Fibroblast of lung (primary cell): ENCODE measurements around the gene ZNF22. TPM values are rescaled to one million over a fixed set of nuclear protein-coding genes. Genes with fewer than 3 reads are reported as not detected.

Experiments used
- DNase-seq, 2 donors: peaks; one replicate each; pipeline versions ENCODE4 v3.0.0 to v3.0.0-alpha.2; 2010; ENCODE audit warnings: low read depth in 2 of 2
- H2AFZ ChIP-seq: 2 replicates; pipeline ENCODE4 v1.5.1; 2012; ENCODE audit warnings: low read length, control low read depth, inconsistent platforms
- H3K27ac ChIP-seq: 2 replicates; pipeline ENCODE4 v1.5.1; 2011; ENCODE audit warnings: low read length, control low read depth; ENCODE audit not compliant: insufficient read depth
- H3K27me3 ChIP-seq: 2 replicates; pipeline ENCODE4 v1.5.1; 2011; ENCODE audit warnings: mild to moderate bottlenecking, low read length; ENCODE audit not compliant: control insufficient read depth, insufficient read depth
- H3K36me3 ChIP-seq: 2 replicates; pipeline ENCODE4 v1.5.1; 2011; ENCODE audit warnings: low read length; ENCODE audit not compliant: control insufficient read depth, insufficient read depth
- H3K4me1 ChIP-seq: 2 replicates; pipeline ENCODE4 v1.5.1; 2011; ENCODE audit warnings: low read length; ENCODE audit not compliant: control insufficient read depth, insufficient read depth; ENCODE audit errors: extremely low read depth
- H3K4me2 ChIP-seq: 2 replicates; pipeline ENCODE4 v1.5.1; 2011; ENCODE audit warnings: low read length, control low read depth; ENCODE audit not compliant: insufficient read depth; ENCODE audit errors: extremely low read depth
- H3K4me3 ChIP-seq, 4 experiments: fragments of 200-600 bp in 1 of 4; sonication (generic) in 1 of 4; replicated peaks in 1 of 4; 2 replicates each; pipeline ENCODE4 v1.5.1; 2011 to 2016; ENCODE audit warnings: low read length in 4 of 4, low read depth in 3 of 4, mild to moderate bottlenecking in 3 of 4, control low read depth in 2 of 4, inconsistent platforms in 1 of 4, mixed read lengths in 1 of 4; ENCODE audit not compliant: insufficient read depth in 1 of 4; ENCODE audit errors: control extremely low read depth in 1 of 4
- H3K79me2 ChIP-seq: 2 replicates; pipeline ENCODE4 v1.5.1; 2012; ENCODE audit warnings: mild to moderate bottlenecking, low read length, inconsistent platforms; ENCODE audit not compliant: control insufficient read depth, insufficient read depth
- H3K9ac ChIP-seq: 2 replicates; pipeline ENCODE4 v1.5.1; 2011; ENCODE audit warnings: mild to moderate bottlenecking, low read length, control low read depth; ENCODE audit not compliant: insufficient read depth
- H3K9me3 ChIP-seq: 2 replicates; pipeline ENCODE4 v1.5.1; 2012; ENCODE audit warnings: low read depth, low read length; ENCODE audit not compliant: control insufficient read depth, insufficient read depth
- H4K20me1 ChIP-seq: 2 replicates; pipeline ENCODE4 v1.5.1; 2011; ENCODE audit warnings: low read length; ENCODE audit not compliant: control insufficient read depth, insufficient read depth; ENCODE audit errors: extremely low read depth
- EZH2 ChIP-seq: IDR thresholded peaks from 2 replicates; pipeline ENCODE4 v1.5.1; 2012; ENCODE audit warnings: low read length, control low read depth, mild to moderate bottlenecking; ENCODE audit errors: missing control alignments
- polyA plus RNA-seq, 2 donors: library from polyadenylated mRNA; depleted of rRNA in 1 of 2; stranded (reverse) in 1 of 2; unstranded in 1 of 2; fragments of >200 nt; gene quantifications; 2 replicates each; pipeline ENCODE4 v1.2.1, GENCODE V29; 2011 to 2012; ENCODE audit warnings: missing spikeins in 1 of 2
- total RNA-seq: library from RNA; depleted of rRNA; stranded (reverse); fragments of >200 nt; gene quantifications from 2 replicates; pipeline ENCODE4 v1.2.1, GENCODE V29; 2014
- TF ChIP-seq, protein P1 (sequence below), 2 donors: IDR thresholded peaks in 1 of 2; conservative IDR thresholded peaks in 1 of 2; 1 replicate in 1 of 2; 2 replicates in 1 of 2; pipeline ENCODE4 v1.5.1; 2011 to 2012; ENCODE audit warnings: low read length in 2 of 2, control low read depth in 1 of 2, inconsistent platforms in 1 of 2, low read depth in 1 of 2, mild to moderate bottlenecking in 1 of 2

Gene ZNF22
- total and polyA plus RNA-seq, 2 donors (not counting 1 experiment from before 2014, with no cell fraction given), result 16.0 to 23.0 TPM

DNA sequence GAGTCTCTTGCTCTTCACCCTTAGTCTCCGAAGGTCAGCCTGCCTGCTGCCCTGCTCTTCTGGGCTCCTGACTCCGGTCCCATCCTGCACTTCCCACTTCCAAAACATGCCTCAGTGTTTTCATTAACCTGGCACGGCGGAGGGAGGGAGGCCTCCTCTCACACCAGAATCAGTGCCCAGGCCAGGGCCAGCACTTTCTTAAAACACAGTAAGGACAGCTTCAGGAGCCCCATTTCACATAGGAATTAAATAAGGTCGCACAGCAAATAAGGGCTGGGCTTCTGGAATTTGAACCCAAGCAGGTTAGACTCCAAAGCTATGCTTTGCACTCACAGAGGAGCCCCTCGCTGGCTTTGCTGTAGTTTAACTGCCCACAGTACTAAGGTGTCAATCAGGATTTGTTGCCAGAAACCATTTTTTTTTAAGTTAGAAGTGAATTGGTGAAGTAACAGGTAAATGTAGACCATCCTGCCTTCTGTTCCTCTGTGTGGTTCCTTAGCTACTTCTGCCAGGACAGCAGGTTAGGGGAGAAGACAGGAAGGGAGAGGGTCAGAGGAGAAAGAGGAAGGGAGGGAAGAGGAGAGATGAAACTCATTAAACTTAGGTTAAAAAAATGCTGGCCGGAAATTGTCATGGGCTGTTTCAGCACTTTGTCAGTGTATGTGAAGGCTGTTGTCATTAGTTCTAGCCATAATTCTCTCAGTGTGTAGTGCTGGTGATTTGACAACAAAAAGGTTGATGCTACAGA, 40.1 kb upstream of the ZNF22 start:
- TF ChIP-seq EZH2, result no peak
- TF ChIP-seq, protein P1, sequence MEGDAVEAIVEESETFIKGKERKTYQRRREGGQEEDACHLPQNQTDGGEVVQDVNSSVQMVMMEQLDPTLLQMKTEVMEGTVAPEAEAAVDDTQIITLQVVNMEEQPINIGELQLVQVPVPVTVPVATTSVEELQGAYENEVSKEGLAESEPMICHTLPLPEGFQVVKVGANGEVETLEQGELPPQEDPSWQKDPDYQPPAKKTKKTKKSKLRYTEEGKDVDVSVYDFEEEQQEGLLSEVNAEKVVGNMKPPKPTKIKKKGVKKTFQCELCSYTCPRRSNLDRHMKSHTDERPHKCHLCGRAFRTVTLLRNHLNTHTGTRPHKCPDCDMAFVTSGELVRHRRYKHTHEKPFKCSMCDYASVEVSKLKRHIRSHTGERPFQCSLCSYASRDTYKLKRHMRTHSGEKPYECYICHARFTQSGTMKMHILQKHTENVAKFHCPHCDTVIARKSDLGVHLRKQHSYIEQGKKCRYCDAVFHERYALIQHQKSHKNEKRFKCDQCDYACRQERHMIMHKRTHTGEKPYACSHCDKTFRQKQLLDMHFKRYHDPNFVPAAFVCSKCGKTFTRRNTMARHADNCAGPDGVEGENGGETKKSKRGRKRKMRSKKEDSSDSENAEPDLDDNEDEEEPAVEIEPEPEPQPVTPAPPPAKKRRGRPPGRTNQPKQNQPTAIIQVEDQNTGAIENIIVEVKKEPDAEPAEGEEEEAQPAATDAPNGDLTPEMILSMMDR (conservative IDR thresholded peaks at IDR 0.05 in 1 of 2, IDR thresholded peaks at IDR 0.05 in 1 of 2; ENCODE audit: low read depth in 1 of 2, low read length in 2 of 2), result no peak
- Histone ChIP-seq H3K27me3 (no peaks in the 10 kb centered on the region), H4K20me1 (no peaks in the 10 kb centered on the region), H3K9me3 (no peaks in the 10 kb centered on the region), H3K4me3 (peak overlapping the region in 2 of 4 experiments; percentile 62 to 82), H3K27ac (no peak overlapping the region), H2AFZ (no peak overlapping the region), H3K4me1 (peaks cover 10% of the 10 kb centered on the region), H3K9ac (no peak overlapping the region), H3K79me2 (no peaks in the 10 kb centered on the region), H3K36me3 (no peaks in the 10 kb centered on the region), H3K4me2 (peak overlapping the region; percentile 90)
- no peak for DNase-seq

DNA sequence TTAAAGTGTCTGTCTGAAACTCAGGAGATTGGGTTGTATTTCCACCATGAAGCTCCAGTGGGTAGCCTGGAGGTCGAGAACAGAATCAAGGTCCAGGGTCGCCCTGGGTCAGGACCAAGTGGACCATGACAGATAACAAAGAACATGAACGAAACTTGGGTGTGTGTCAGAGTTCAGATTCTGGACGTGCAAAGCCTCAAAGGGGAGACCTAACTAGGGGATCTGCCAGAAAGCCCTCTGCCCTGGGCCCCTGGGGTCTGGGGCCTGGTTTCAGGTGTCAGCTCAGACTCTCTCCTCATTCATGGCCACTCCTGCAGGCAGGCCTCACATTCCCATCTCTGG, 39.5 kb upstream of the ZNF22 start:
- H3K27me3 ChIP-seq, result no peaks in the 10 kb centered on the region
- no peaks in the 10 kb centered on the region for H3K79me2 ChIP-seq
- peak overlapping the region in 1 of 4 experiments; percentile 82 for H3K4me3 ChIP-seq
- H3K36me3 ChIP-seq, result no peaks in the 10 kb centered on the region
- H3K9ac ChIP-seq, result no peak overlapping the region
- H3K4me2 ChIP-seq, result no peak overlapping the region
- no peaks in the 10 kb centered on the region for H4K20me1 ChIP-seq
- no peak overlapping the region for H2AFZ ChIP-seq
- DNase-seq, result no peak
- peaks cover 11% of the 10 kb centered on the region for H3K4me1 ChIP-seq
- no peak overlapping the region for H3K27ac ChIP-seq
- no peaks in the 10 kb centered on the region for H3K9me3 ChIP-seq
- no peak for TF ChIP-seq EZH2
- TF ChIP-seq, protein P1 (conservative IDR thresholded peaks at IDR 0.05 in 1 of 2, IDR thresholded peaks at IDR 0.05 in 1 of 2; ENCODE audit: low read depth in 1 of 2, low read length in 2 of 2), result no peak

DNA sequence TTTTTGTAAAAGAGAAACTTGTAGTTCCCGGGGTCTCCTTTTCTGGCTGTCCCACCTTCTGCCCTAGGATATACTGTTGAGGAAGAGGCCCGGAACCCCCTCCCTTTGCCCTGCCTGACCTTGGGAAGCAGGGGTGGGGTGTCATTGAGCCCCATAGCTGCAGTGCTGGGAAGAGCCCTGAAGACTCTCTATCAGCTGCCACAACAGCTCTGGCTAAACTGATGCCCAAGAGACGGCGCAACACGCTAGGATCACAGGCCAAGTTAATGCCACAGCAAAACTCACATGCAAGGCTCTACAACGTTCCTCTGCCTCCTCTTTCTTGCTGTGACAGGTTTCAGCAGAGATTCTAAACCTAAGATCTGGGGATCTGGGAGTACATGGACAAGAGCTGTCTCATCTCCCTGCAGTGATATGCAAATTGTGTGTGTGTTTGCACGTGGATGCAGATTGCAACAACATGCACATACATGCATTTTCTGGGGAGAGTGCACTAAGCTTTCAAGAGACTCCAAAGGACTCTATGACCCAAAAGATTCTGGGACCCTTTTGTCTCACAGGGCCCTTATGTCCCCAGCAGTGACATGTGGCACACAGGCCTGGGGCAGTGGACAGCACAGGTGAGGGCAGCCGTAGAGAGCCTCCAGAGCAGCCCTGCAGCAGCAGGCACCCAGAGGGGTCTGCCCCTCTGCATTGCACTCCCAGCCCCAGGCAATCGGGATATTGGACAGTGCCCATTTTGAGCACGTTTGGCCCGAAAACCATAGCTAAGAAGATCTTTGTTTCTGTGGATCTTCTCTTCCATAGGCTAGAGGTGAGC, 38.6 kb upstream of the ZNF22 start:
- Histone ChIP-seq H3K36me3 (no peaks in the 10 kb centered on the region), H4K20me1 (no peaks in the 10 kb centered on the region), H2AFZ (no peak overlapping the region), H3K4me3 (no peak overlapping the region), H3K4me1 (peaks cover 13% of the 10 kb centered on the region), H3K27me3 (no peaks in the 10 kb centered on the region), H3K4me2 (no peak overlapping the region), H3K9ac (no peak overlapping the region), H3K9me3 (no peaks in the 10 kb centered on the region), H3K79me2 (no peaks in the 10 kb centered on the region), H3K27ac (no peak overlapping the region)
- DNase-seq, result no peak
- TF ChIP-seq, protein P1 (conservative IDR thresholded peaks at IDR 0.05 in 1 of 2, IDR thresholded peaks at IDR 0.05 in 1 of 2; ENCODE audit: low read depth in 1 of 2, low read length in 2 of 2), result no peak
- TF ChIP-seq EZH2, result no peak
